Peyer's patch (tissue), 4 donors: ENCODE results near the gene DUS2. TPM values are rescaled to one million over a fixed set of nuclear protein-coding genes. Genes with fewer than 3 reads are reported as not detected.

ENCODE experiments used
- DNase-seq, 3 donors: peaks; one replicate each; pipeline ENCODE4 v3.0.0-alpha.2; 2017 to 2019
- H3K27ac ChIP-seq, 4 donors: fragments of 200-600 bp; sonication (generic); one replicate each; pipeline ENCODE4 v1.5.1; 2016 to 2019
- H3K27me3 ChIP-seq, 2 donors: fragments of 200-600 bp; sonication (generic); one replicate each; pipeline ENCODE4 v1.5.1; 2019
- H3K36me3 ChIP-seq, 3 donors: fragments of 200-600 bp; sonication (generic); one replicate each; pipeline ENCODE4 v1.5.1; 2016 to 2019
- H3K4me1 ChIP-seq, 4 donors: fragments of 200-600 bp; sonication (generic); one replicate each; pipeline ENCODE4 v1.5.1; 2016 to 2019
- H3K4me3 ChIP-seq, 4 donors: fragments of 200-600 bp; sonication (generic); 1 replicate in 3 of 4; 2 replicates in 1 of 4; pipeline ENCODE4 v1.5.1; 2016 to 2019; ENCODE audit warnings: mild to moderate bottlenecking in 1 of 4
- H3K9me3 ChIP-seq, 4 donors: fragments of 200-600 bp; sonication (generic); one replicate each; pipeline ENCODE4 v1.5.1; 2016 to 2019; ENCODE audit warnings: mild to moderate bottlenecking in 1 of 4
- CTCF ChIP-seq, 6 experiments: fragments of 450-650 bp in 4 of 6; fragments of 200-600 bp in 2 of 6; sonication (generic) in 1 of 6; IDR thresholded peaks; one replicate each; pipeline ENCODE4 v1.5.1; 2017 to 2019; ENCODE audit warnings: antibody characterized with exemption in 6 of 6, mild to moderate bottlenecking in 3 of 6, moderate library complexity in 1 of 6
- POLR2A ChIP-seq, 2 donors: fragments of 450-650 bp; IDR thresholded peaks; one replicate each; pipeline ENCODE4 v1.5.1; 2017; ENCODE audit warnings: antibody characterized with exemption in 2 of 2, mild to moderate bottlenecking in 2 of 2, moderate library complexity in 2 of 2
- total RNA-seq, 4 donors: library from RNA; depleted of rRNA; stranded (reverse); fragments of >200 nt; gene quantifications; one replicate each; pipeline ENCODE4 v1.1.0, GENCODE V29; 2016

The DUS2 gene
- total RNA-seq, 4 donors from 2014 or later = 15.3 to 38.8 (median 21.2) TPM

DNA sequence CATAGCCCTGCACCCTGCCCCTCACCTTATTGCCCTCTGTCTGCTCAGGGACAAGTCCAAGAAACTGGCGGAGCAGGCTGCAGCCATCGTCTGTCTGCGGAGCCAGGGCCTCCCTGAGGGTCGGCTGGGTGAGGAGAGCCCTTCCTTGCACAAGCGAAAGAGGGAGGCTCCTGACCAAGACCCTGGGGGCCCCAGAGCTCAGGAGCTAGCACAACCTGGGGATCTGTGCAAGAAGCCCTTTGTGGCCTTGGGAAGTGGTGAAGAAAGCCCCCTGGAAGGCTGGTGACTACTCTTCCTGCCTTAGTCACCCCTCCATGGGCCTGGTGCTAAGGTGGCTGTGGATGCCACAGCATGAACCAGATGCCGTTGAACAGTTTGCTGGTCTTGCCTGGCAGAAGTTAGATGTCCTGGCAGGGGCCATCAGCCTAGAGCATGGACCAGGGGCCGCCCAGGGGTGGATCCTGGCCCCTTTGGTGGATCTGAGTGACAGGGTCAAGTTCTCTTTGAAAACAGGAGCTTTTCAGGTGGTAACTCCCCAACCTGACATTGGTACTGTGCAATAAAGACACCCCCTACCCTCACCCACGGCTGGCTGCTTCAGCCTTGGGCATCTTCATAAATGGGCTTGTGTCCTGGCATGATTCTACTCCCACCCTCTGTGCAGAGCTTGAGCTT, 55.8 kb downstream of the DUS2 start:
- no peak overlapping the region for H3K4me3 ChIP-seq
- peaks cover 0 to 26% (median 0%) of the 10 kb centered on the region in 3 donors for H3K36me3 ChIP-seq
- peak in 2 of 3 donors; percentile 16 to 45 for DNase-seq
- H3K9me3 ChIP-seq = no peaks in the 10 kb centered on the region
- peaks cover 28 to 72% (median 45%) of the 10 kb centered on the region in 4 donors for H3K4me1 ChIP-seq
- H3K27ac ChIP-seq = peak overlapping the region; percentile 71 to 99 (median 90)
- TF ChIP-seq POLR2A (IDR thresholded peaks at IDR 0.05) (no peak), CTCF (IDR thresholded peaks at IDR 0.05) (no peak)
- no peaks in the 10 kb centered on the region for H3K27me3 ChIP-seq

GRCh38 chr16:68079376-68079625, 56.2 kb downstream of the DUS2 start:
- no peak for DNase-seq
- H3K4me3 ChIP-seq = peak overlapping the region in 1 of 4 donors; percentile 7
- peaks cover 0 to 22% (median 0%) of the 10 kb centered on the region in 3 donors for H3K36me3 ChIP-seq
- peak overlapping the region; percentile 71 to 99 (median 90) for H3K27ac ChIP-seq
- no peaks in the 10 kb centered on the region for H3K9me3 ChIP-seq
- TF ChIP-seq POLR2A (IDR thresholded peaks at IDR 0.05) (no peak), CTCF (IDR thresholded peaks at IDR 0.05) (no peak)
- peaks cover 33 to 74% (median 45%) of the 10 kb centered on the region in 4 donors for H3K4me1 ChIP-seq
- H3K27me3 ChIP-seq = no peaks in the 10 kb centered on the region

DNA sequence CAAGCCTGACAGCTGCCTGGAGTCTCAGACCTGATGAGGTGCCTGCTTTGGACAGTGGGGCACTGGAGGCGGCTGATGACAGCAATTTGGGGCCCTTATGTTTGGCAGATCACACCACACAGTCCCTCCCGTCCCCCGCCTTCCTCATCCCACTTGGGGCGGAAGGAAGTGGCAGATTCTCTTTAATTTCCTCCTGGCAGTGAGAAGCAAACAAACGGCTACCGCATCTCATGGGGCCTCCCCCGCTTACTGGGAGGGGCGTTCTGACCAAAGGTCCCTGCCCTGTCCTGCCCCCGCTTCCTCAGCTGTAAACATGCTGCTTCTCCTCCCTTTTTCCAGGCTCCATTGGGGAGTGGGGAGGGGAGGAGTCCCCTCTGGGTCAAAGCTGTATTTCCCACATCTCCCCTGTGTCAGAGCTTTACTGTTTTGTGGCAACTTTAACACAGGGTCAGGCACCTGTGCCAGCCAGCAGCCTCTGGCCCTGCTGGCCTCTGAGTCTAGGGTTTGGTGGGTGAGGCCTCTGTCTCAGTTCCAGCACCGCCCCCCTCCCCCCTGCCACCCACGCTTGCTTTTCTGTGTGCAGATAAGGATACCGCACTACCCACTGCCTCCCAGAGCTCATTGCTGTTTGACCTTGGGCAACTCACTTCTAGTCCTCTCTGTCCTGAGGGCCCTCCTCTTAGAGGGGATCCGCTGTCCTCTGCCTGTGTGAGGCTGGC, 56.7 kb downstream of the DUS2 start:
- Histone ChIP-seq H3K27me3 (no peaks in the 10 kb centered on the region), H3K9me3 (no peaks in the 10 kb centered on the region), H3K36me3 (peaks cover 0 to 17% (median 0%) of the 10 kb centered on the region in 3 donors), H3K4me1 (peaks cover 34 to 76% (median 43%) of the 10 kb centered on the region in 4 donors), H3K4me3 (peak overlapping the region in 1 of 4 donors; percentile 7), H3K27ac (peak overlapping the region; percentile 71 to 99 (median 90))
- DNase-seq = peak; percentile 86 to 95 (median 90)
- TF ChIP-seq POLR2A (IDR thresholded peaks at IDR 0.05) (peak in 1 of 2 donors; percentile 36), CTCF (IDR thresholded peaks at IDR 0.05) (peak in 1 of 6 experiments; percentile 2)

DNA sequence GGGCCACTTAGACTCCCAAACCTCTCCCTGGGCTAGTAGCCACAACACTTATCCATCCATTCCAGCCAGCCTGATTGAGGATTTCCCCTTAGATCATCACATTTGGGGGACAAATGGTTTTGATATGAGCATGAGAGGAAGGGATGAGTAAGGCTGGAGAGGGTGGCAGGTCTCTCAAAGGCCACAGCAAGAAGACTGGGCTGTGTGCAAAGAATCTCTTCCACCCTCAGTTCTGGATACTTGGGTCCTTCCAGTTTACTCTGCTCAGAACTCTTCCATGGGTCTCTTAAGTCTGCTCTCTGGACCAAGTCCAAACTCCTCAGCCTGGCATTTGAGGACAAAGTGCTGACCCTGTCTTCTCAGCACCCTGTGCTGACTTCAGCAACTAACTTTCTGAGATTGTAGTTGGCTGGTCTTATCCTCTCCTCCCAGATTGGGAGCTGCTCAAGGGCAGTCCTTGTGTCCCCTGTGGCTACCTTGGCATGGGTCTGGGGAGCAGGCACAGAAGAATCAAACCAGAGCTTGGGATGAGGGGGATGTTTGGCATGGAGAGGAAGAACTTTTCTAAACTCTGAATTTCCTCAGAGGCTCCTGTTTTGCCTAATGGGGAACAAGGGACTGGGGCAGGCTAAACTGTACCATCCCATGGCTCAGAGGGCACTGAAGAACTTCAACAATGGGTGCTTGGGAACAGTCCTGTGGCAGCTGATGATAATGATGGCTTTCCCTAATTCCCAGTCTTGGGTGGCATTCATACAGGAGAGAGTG, 59.0 kb downstream of the DUS2 start:
- TF ChIP-seq CTCF (IDR thresholded peaks at IDR 0.05) (no peak), POLR2A (IDR thresholded peaks at IDR 0.05) (peak in 1 of 2 donors; percentile 36)
- Histone ChIP-seq H3K27me3 (no peaks in the 10 kb centered on the region), H3K4me1 (peaks cover 31 to 75% (median 34%) of the 10 kb centered on the region in 4 donors), H3K9me3 (no peaks in the 10 kb centered on the region), H3K27ac (peak overlapping the region; percentile 0 to 99 (median 90)), H3K36me3 (no peaks in the 10 kb centered on the region), H3K4me3 (no peak overlapping the region)
- peak; percentile 11 to 81 (median 53) for DNase-seq

DNA sequence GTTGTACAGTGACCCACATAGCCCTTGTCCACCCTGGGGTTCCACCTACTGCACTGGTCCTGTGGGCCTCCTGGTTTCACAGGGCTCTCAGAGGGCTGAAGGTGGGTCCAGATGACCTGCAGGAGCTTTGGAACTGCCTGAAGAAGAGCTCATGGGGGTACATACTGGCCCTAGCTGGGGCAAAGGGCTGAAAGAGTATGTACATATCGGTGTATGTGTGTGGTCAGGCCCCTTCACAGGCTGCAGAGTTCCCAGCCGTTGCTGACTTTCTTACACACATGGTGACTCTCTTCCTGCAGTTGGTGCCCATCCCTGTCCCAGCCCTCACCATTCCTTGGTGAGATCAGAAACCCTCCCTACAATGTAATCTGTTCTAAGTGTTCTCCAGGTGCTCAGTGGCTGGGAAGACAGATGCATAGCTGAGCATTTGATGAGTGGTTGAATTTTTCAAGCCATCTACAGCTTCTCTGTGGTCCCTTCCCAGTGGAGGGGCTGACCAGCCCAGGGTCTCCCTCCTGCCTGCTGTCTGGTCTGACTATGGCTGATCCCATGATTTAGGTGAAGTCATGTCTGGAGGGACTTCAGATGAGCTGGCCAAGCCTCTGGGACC, 59.6 kb downstream of the DUS2 start:
- H3K27ac ChIP-seq = peak overlapping the region in 3 of 4 donors; percentile 83 to 99 (median 97)
- no peak for TF ChIP-seq POLR2A (IDR thresholded peaks at IDR 0.05)
- TF ChIP-seq CTCF (IDR thresholded peaks at IDR 0.05) = no peak

More for the DNA sequence above, 59.6 kb downstream of the DUS2 start:
- Histone ChIP-seq H3K36me3 (no peaks in the 10 kb centered on the region), H3K27me3 (no peaks in the 10 kb centered on the region), H3K4me3 (no peak overlapping the region), H3K4me1 (peaks cover 31 to 79% (median 35%) of the 10 kb centered on the region in 4 donors), H3K9me3 (no peaks in the 10 kb centered on the region)
- peak in 2 of 3 donors; percentile 12 to 45 for DNase-seq
